ENCODE measurements around the gene SLC49A3.
"Not testable (repeated sequence)": the region's sequence is repeated elsewhere in the genome, so short reads cannot be mapped to it uniquely, and the experiment has no call there.

DNA sequence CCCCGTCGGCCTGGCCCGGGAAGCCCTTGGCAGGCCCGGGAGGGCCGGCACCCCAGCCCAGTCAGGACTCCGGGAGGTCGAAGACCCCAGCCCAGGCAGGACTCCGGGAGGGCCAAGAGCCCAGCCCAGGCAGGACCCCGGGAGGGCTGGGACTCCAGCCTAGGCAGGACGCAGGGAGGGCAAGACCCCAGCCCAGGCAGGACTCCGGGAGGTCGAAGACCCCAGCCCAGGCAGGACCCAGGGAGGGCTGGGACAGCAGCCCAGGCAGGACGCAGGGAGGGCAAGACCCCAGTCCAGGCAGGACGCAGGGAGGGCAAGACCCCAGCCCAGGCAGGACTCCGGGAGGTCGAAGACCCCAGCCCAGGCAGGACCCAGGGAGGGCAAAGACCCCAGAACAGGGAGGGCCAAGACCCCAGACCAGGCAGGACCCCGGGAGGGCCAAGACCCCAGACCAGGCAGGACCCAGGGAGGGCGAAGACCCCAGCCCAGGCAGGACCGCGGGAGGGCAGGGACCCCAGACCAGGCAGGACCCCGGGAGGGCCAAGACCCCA lies 17.2 kb upstream of the SLC49A3 start:
- not testable (repeated sequence) for TF ChIP-seq RAD21 (IDR thresholded peaks at IDR 0.05; ENCODE audit: low read length); POLR2A (IDR thresholded peaks at IDR 0.05; ENCODE audit: low read depth, low read length)
- TF ChIP-seq, protein P1, sequence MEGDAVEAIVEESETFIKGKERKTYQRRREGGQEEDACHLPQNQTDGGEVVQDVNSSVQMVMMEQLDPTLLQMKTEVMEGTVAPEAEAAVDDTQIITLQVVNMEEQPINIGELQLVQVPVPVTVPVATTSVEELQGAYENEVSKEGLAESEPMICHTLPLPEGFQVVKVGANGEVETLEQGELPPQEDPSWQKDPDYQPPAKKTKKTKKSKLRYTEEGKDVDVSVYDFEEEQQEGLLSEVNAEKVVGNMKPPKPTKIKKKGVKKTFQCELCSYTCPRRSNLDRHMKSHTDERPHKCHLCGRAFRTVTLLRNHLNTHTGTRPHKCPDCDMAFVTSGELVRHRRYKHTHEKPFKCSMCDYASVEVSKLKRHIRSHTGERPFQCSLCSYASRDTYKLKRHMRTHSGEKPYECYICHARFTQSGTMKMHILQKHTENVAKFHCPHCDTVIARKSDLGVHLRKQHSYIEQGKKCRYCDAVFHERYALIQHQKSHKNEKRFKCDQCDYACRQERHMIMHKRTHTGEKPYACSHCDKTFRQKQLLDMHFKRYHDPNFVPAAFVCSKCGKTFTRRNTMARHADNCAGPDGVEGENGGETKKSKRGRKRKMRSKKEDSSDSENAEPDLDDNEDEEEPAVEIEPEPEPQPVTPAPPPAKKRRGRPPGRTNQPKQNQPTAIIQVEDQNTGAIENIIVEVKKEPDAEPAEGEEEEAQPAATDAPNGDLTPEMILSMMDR (conservative IDR thresholded peaks at IDR 0.05; ENCODE audit: low read depth, low read length) = not testable (repeated sequence)
